Measurements from ENCODE around the gene KLHL7.

The KLHL7 gene, protein sequence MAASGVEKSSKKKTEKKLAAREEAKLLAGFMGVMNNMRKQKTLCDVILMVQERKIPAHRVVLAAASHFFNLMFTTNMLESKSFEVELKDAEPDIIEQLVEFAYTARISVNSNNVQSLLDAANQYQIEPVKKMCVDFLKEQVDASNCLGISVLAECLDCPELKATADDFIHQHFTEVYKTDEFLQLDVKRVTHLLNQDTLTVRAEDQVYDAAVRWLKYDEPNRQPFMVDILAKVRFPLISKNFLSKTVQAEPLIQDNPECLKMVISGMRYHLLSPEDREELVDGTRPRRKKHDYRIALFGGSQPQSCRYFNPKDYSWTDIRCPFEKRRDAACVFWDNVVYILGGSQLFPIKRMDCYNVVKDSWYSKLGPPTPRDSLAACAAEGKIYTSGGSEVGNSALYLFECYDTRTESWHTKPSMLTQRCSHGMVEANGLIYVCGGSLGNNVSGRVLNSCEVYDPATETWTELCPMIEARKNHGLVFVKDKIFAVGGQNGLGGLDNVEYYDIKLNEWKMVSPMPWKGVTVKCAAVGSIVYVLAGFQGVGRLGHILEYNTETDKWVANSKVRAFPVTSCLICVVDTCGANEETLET

DNA sequence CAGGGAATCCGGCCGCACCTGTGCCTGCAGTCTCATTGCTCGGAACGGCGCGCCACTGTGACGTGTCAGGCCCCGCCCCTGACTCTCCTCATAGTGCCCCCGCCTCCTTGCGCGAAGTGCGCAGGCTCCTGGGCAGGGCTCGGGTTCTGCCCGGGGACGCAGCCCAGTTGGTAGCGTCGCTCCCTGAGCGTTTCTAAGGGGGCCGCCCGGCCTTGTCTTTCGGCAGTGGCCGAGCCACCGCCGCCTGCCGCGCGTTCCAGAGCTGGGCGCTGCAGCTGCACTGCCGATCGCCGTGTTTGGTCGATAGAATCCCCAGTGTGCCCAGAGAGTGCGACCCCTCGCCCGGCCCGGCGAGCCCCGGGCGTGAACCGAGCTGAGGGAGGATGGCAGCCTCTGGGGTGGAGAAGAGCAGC, at the start of gene KLHL7:
Gene KLHL7, plus strand, starts transcription at position 142 of the 413 bp plus-strand sequence. Its CDS starts 242 bp downstream, at position 384.
- DNase-seq (ENCODE audit: low read depth) = peak; percentile 64

DNA sequence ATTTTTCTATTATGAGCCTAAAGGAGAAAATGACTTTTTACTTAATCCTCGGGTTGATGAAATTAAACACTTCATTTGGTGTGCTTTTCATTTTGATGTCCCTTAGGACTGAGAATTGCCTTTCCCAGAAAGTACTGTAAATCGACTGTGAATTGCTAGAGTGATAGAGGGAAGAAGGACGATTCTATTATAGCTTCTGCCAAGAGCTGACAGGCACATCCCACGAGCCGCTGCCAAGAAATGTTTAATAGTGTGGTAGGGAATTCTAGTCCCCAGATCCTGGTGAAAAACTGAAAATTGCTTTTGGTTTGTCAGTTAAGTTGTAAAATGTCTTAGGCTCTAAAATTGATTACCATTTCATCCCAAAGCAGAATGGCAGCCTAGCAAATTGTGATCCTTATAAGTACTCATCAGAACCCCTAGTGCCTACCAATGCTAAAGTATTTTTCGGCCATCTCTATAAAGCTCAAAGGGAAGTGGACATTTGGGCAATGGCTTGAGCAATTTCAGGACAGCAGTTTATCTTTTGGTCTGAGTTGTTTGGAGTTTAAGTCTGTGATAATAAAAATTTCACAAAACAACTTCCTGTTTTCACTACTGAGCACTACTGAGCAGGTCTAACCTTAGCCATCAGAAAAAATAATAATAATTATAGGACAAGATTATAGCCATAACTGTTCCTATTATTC, 47.0 kb upstream of the KLHL7 start:
- no peak for DNase-seq (ENCODE audit: low read depth)

DNA sequence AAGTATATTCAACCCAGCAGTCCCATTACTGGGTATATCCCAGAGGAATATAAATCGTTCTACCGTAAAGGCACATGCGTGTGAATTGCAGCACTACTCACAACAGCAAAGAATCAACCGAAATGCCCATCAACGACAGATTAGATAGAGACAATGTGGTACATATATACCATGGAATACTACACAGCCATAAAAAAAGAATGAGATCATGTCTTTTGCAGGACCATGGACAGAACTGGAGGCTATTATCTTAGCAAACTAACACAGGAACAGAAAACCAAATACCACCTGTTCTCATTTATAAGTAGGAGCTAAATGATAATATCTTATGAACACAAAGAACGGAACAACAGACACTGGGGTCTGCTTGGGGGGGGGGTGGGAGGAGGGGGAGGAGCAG, 44.3 kb upstream of the KLHL7 start:
- no peak for DNase-seq (ENCODE audit: low read depth)

DNA sequence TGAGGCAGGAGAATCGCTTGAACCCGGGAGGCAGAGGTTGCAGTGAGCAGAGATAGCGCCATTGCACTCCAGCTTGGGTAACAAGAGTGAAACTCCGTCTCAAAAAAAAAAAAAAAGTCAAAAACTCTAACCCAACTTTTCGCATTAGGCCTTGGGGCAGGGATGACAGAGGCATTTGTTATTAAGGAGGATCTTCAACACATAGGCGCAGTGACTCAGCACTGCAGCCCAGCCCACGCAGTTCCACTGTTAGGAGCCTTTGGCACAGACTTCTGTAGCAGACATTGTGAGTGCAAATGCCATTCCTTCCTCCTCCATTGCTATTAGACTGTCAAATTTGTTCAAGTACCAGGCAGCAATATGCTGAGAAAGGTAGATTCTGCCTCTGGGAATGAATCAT, 43.1 kb upstream of the KLHL7 start:
- DNase-seq (ENCODE audit: low read depth) = no peak

DNA sequence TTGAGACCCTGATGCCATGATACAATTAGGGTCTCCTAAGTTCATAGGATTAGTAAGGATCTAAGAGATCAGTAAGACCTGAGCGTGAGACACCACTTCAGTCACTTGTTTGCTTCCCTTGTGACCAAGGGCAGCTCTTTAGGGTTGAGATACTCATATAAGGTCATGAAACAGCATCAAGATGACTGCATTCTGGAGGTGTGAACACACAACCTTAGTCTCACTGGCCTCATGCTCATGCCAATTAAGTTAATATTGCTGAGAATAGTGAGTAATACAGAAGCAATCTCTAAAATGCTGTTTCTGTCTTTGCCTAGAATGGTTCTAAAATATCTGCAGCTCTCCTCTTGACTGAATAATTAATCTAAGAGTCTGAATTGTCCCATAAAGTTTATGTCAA, 39.6 kb upstream of the KLHL7 start:
- DNase-seq (ENCODE audit: low read depth) = no peak

DNA sequence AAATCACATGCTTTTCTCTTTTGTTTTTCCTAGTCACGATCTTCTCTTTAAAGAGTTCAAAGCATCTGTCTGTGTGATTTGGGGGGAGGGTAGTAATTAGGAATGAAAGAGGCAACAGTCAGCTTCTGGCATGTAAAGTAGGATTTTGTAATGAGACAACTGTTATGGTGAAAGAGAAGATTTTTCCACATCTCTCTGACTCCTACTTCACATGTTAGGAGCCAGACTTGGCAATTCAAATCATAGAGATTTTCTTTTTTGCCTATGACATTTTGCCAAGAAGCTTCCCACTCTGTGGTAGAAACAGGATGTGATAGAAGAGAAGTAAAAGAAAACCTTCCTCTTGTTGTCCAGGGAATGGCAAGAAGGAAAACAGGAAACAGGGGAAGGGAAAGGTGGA, 38.3 kb upstream of the KLHL7 start:
- DNase-seq (ENCODE audit: low read depth) = no peak

DNA sequence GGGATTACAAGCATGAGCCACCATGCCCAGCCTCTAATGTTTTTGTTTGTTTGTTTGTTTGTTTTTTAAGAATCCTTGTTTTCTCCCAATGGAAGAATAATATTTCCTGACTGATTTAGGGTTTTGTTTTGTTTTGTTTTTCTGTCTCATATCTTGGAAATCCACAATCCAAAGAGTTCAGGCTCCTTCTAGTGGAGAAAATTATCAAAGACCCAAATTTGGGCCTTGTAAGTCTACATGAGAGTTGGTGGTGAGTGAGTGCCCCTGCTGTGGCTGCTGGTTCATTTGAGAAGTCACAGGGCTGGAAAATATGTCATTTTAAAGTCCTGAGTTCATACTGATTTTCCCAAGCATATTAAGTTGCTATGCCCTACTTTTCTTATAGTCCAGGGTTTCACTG, 33.5 kb upstream of the KLHL7 start:
- DNase-seq (ENCODE audit: low read depth) = no peak

DNA sequence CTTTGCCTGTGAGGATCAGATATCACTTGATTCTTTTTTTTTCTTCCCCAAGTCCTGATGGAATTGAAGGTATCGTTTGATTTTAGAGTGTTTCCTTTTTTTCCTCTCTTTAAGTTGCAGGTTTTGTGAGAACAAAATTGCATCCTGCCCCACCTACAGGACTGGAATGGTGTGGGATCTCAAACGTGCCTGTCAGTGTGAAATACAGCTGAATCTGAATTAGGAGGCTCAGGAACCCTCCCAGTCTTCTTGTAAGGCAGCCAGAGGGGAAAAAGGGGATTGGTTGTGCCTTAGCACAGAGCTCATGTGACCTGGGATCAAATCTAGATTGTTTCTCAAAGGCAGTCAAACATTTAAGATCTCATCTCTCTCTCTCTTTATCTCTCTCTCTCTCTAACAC, 32.7 kb upstream of the KLHL7 start:
- DNase-seq (ENCODE audit: low read depth) = no peak

DNA sequence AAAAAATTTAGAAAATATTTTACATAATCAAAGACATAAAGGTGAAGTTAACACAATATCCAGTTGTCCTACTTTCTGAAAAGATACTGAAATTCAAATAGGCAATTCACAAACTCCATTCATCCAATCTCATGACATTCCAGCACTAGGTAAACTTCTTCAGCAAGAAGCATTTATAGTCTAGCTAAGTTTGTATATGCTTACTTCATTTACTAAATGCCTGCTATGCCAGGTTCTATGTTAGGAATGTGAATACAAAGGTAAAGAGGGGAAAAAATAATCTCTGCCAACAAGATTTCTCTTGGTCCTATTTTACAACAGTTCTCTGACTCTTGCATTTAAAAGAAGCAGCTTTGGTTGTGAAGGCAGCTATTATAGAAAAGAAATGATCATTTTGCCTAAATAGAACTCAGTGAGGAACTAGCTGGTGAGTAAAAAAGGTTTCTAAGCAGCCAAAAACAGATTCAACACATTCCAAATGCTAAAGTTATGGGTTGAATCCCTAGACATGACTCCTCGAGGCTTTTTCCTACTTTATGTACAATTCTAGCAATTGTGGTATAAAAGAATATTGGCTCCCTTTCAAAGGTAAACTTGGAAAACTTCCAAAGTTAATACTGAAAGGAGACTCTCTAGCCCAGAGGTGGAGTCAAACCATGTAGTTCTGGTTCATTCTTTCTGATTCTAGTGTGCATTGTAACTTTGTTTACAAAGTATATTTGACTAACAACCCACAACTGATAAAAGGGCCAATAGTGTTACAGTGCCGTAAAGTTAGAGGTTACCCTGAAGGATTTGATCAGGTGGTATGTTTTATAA, 30.9 kb upstream of the KLHL7 start:
- no peak for DNase-seq (ENCODE audit: low read depth)

DNA sequence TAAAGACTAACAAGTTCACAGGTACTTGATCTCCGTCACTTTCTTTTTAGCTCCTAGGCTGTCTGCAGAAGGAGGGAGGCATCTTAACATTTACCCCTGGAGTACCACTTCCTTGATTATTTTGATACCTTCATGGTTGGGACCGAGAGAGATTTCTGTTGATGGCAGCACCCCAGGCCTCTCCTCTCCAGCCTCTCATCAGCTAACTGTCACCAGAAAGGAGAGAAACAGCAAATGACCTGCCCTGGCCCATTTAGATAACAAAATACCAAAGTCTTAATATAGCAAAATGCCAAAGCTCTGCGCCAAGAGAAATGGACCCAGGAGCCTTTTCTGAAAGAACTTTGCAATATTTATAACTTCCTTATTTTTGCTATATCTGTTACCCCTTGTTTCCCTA, 30.0 kb upstream of the KLHL7 start:
- DNase-seq (ENCODE audit: low read depth) = no peak

DNA sequence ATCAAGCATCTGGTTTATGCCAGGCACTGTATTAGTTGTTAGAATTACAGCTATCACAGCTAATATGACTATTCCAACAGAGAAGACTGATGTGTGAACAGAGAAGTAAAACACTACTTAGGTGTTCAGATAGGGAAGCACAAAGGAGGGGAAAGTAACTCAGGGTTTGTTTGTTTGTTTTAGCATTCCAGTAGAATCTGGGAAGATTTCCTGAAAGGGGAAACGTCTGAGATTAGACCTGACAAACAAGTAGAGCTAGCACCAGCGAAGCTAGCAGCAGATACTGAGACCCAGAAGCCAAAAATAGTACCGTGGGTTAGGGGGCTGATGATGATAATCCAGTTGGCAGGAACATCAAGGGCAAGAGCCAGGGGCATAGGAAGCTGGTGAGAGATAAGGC, 28.8 kb upstream of the KLHL7 start:
- DNase-seq (ENCODE audit: low read depth) = no peak

DNA sequence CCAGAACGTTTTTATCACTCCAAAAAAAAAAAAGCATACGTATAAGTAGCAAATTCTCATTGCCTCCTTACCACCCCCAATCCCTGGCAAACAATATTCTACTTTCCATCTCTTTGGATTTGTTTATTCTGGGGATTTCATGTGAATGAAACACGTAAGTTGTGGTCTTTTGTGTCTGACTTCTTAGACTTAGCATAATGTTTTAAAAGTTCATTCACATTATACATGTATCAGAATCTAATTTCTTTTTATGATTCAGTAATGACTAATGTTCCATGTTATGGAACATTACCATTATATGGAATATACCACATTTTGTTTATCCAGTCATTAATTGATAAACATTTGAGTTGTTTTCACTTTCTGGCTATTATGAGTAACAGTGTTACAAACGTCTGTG, 12.5 kb upstream of the KLHL7 start:
- no peak for DNase-seq (ENCODE audit: low read depth)

DNA sequence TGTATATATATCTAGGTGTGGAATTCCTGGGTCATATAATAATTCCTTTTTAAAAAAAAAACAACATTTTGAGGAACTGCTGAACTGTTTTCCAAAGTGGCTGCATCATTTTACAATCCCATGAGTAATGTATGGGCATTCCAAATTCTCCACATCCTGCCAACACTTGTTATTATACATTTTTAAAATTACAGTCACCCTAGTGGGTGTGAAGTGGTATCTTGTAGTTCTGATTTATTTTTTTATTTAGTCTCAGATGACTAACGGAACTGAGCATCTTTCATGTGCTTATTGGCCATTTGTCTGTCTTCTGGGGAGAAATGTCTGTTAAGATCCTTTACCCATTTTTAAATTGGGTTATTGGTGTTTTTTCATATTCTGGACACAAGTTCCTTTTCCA, 12.0 kb upstream of the KLHL7 start:
- no peak for DNase-seq (ENCODE audit: low read depth)

DNA sequence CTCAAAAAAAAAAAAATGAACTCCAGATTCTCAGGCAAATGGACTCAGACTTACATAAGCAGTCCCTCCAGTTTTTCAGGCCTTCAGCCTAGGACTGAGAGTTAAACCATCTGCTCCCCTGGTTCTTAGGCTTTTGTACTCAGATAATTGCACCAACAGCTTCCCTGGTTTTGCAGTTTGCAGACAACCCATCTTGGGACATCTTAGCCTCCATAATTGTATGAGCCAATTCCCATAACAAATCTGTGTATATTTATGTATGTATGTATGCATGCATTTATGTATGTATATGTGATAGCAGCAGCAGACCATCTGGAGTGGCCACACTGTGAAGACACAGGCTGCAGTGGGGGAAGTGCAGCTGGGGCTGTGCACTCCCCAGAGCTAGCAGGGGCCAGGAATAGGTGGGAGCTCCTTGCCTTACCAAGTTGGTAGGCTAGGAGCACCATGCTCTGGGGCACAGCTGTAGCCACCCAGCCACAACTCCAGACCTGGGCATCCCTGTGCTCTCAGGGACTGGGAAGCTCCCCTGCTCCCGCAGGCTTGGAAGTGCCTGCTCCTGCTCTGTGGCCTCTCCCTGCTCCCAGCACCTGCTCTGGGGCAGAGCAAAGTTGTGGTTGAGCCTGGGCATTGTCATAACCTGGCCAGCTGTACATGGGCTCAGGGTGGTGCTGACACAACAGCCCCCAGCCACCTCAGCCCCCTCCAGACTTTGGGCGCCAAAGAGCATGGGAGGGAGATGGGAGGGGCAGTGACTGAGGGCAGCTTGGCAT, 8.9 kb upstream of the KLHL7 start:
- no peak for DNase-seq (ENCODE audit: low read depth)

DNA sequence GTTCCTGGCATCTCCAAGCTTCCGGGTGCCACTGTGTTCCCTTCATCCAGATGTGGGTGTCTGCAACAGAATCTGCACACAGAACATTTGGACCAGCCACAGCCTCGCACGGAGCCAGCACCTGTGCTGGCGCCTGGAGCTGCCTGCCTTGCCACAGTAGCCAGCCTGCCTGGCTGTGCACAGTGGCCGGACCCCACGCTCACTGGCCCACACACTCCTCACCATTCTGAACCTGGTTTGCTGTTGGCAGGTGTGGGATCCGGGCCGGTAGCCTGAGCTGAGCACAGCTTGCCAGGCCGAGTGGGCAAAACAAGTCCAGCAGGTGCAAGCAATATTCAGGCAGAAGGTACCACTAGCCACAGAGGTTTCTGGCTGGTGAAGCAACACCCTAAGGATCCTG, 7.6 kb upstream of the KLHL7 start:
- DNase-seq (ENCODE audit: low read depth) = no peak

DNA sequence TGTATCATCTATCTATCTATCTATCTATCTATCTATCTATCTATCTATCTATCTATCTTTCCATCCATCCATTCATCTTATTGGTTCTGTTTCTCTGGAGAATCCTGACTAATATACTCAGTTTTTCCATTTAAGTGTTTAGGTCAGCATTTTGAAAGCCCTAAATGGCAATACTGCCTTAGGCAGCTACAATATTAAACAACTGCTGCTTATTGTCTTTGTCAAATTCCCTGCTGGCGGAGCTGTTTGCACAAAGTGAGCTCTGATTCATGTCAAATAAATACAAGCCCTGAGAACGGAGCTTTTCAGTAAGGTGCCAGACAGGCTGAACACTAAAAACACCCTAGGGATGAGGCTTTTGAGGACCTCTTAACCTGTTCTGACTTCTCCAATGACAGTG, 7.1 kb upstream of the KLHL7 start:
- no peak for DNase-seq (ENCODE audit: low read depth)

DNA sequence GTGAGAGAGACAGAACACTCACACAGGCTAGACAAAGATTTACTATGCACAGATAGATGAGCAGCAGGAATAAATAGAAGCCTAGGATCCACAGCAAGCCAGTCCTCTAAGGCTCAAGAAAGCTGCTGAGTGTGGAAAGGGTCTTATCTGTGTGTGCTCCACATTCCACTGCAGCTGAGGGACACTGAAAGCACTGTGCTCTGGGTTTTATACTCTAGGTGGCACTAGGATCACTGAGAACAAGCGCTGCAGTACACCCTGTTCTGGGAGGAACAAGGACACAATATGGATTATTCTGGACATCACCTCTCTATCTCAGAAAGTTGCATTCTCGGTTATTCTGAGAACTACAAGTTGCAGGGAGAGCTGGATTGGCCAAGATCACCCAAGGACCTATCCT, 4.9 kb upstream of the KLHL7 start:
- no peak for DNase-seq (ENCODE audit: low read depth)

DNA sequence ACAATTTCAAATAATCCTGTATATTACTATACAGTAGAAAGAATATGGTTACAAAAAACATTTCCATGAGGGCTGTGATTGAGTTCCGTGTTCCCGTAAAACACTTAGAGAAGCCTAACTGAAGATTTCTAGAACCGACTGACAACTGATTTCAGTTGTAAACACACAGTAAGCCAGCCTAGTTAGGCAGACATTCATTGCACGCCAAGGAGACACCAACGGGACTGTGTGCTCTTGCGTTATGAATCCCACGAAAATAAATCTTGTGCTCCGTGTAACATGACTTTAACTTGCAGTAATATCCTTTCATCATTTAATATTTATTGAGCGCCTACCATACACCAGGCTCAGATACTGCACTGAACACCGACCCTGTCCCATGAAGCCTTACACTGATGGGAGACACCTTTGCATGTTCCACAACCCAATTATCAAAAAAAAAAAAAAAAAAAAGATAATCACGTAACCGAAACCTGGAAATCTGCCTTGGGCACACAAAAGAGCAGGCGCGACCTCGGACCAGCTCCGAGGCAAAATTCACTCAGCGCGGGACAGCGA, 420 bp upstream of the KLHL7 start:
- no peak for DNase-seq (ENCODE audit: low read depth)

DNA sequence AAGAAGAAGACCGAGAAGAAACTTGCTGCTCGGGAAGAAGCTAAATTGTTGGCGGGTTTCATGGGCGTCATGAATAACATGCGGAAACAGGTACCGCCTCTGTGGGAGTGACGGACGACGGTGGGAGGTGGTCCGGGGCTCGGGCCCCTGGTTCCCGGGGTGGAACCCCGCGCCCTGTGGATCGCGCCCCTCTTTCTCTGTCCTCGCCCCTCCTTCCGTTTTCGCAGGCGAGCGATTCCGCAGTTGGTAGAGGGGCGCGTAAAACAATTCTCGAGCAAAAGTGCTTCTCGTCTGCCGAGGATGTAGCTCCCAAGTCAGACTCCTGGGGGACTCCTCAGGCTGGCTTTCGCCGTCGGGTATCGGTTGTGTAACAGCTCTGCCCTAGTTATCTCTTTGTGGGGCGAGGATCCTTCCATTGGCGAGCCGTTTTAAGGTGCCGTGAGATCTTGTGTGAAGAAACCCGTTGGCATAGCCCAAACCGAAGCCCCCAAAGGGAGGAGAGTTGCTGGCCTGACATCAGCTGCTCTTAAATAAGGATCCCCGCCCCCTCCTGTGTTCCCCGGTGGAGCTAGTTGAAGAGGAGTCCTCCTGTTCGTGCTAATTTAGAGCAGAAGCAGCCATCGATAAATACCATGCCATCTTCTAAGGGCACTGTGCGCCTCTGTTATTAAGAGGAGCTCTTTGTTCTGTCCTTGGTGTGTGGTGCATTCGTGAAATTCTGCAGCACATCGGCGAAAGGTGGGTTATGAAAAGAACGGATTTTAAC, 655 bp downstream of the KLHL7 start:
- DNase-seq (ENCODE audit: low read depth) = peak; percentile 25

DNA sequence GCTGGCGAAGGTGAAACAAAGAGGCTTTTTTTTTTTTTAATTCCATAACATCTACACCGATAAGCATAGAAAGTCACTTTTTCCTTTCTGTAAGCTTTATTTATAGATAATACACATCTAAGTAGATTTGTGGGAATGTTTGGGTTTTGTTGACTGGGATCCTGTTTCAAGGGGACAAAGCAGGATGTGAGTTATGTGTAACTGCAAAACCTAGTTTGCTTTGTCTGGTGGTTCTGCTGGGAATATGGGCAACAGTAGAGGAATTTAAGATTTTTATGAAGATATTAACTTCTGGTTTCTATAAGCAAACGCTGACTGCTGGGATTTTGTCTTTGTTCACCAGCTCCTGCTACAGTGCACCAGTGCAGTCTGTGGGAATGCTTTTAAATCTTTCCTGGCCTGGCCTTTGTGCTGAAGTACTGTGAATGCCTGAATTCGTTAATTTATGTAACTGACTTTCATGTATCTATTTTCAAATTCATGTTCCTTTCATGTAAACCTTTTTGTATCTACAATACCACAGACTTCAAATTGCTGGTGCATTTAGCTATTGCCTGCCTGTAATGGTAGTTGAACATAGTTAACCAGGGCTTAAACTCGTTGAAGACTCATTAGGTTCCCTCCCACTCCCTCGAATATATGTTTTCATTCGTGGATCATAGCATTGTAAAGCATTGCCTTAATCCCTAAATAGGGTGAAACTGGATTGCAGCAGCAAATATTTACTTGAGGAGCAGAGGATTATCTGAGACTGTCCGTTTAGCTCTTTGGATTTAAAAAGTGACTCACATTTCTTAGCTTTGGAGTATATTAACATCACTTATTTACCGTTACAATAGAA, 1.5 kb downstream of the KLHL7 start:
- no peak for DNase-seq (ENCODE audit: low read depth)
